Measurements from ENCODE around the gene CHMP1A.
"Not testable (repeated sequence)": the region's sequence is repeated elsewhere in the genome, so short reads cannot be mapped to it uniquely, and the experiment has no call there.

DNA sequence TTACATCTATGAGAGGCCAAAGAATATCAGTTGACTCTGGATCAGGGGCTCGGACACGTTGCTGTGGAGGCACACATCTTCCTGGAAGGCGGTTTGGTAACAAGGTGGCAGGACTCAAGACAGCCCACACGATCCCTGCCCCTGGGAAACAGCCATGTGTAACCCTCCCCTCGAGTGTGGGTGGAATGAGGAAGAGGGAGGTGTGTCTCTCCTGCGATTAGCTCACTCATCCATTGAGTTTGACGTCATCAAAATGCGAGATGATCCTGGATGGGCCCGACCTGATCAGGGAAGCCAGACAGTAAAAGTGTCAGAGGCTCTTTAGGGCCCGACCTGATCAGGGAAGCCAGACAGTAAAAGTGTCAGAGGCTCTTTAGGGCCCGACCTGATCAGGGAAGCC, 6.7 kb upstream of the CHMP1A start:
- TF ChIP-seq POLR2A (IDR thresholded peaks at IDR 0.05) = not testable (repeated sequence)
- TF ChIP-seq, protein P1, sequence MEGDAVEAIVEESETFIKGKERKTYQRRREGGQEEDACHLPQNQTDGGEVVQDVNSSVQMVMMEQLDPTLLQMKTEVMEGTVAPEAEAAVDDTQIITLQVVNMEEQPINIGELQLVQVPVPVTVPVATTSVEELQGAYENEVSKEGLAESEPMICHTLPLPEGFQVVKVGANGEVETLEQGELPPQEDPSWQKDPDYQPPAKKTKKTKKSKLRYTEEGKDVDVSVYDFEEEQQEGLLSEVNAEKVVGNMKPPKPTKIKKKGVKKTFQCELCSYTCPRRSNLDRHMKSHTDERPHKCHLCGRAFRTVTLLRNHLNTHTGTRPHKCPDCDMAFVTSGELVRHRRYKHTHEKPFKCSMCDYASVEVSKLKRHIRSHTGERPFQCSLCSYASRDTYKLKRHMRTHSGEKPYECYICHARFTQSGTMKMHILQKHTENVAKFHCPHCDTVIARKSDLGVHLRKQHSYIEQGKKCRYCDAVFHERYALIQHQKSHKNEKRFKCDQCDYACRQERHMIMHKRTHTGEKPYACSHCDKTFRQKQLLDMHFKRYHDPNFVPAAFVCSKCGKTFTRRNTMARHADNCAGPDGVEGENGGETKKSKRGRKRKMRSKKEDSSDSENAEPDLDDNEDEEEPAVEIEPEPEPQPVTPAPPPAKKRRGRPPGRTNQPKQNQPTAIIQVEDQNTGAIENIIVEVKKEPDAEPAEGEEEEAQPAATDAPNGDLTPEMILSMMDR (IDR thresholded peaks at IDR 0.05) = not testable (repeated sequence)
